ENCODE data around the gene DLG5. TPM values are rescaled to one million over a fixed set of nuclear protein-coding genes. Genes with fewer than 3 reads are reported as not detected.

Gene DLG5
- total RNA-seq, 4 donors from 2014 or later, result 28.6 to 51.2 (median 40.3) TPM

DNA sequence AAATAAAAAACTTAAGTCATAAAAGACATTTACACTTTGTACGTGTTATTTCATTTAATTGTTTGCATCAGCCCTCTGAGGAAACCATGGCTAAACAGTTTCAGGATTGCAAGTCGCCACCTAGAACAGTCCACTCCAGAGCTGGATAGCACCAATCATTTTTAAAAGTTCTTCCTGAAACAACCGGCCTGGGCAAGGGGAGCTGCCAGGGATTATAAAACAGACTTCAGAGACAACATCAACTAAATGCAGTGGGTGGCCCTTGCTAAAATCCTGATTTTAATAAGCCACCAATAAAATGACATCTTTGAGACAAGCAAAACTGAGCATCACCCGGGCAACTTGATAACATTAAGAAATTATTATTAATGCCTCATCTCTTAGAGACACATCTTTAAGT is 13.5 kb downstream of the DLG5 start:
- no peaks in the 10 kb centered on the region for H3K27me3 ChIP-seq
- H3K36me3 ChIP-seq, result no peaks in the 10 kb centered on the region
- ATAC-seq (no peak), DNase-seq (no peak)
- H3K4me1 ChIP-seq, result peaks cover 38 to 43% of the 10 kb centered on the region in 2 donors
- intact Hi-C loops (cut with DNase I; ENCODE audit: low total_unique reads) (no loop called here), in situ Hi-C loops (cut with MboI; ENCODE audit: low sequenced_read_pairs in 4 of 4) (no loop called here)
- H3K4me3 ChIP-seq, result no peak overlapping the region
- TF ChIP-seq, protein P1, sequence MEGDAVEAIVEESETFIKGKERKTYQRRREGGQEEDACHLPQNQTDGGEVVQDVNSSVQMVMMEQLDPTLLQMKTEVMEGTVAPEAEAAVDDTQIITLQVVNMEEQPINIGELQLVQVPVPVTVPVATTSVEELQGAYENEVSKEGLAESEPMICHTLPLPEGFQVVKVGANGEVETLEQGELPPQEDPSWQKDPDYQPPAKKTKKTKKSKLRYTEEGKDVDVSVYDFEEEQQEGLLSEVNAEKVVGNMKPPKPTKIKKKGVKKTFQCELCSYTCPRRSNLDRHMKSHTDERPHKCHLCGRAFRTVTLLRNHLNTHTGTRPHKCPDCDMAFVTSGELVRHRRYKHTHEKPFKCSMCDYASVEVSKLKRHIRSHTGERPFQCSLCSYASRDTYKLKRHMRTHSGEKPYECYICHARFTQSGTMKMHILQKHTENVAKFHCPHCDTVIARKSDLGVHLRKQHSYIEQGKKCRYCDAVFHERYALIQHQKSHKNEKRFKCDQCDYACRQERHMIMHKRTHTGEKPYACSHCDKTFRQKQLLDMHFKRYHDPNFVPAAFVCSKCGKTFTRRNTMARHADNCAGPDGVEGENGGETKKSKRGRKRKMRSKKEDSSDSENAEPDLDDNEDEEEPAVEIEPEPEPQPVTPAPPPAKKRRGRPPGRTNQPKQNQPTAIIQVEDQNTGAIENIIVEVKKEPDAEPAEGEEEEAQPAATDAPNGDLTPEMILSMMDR (IDR thresholded peaks at IDR 0.05 in 4 of 5, conservative IDR thresholded peaks at IDR 0.05 in 1 of 5), result no peak
- no peak overlapping the region for H3K27ac ChIP-seq
- H3K9me3 ChIP-seq, result no peaks in the 10 kb centered on the region

DNA sequence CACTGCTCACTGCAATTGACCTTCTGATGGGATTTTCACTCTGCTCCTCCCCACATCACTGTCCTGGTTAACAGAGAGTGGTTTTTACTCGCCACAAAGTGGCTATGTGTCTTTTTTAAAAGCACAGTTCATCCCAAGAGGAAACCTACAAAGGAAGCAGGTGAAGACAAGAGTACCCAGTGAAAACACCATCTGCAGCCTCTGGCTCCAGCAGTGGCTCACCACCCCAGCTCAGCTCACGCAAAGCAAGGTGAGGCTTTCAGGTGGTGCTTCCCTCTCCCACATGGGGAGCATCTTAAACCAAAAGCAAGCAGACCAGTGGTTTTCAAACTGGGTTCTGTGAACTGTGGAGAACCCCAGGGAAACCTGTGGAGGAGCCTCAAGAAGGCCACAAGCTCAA is 14.0 kb downstream of the DLG5 start:
- Histone ChIP-seq H3K4me1 (peaks cover 43 to 48% of the 10 kb centered on the region in 2 donors), H3K4me3 (no peak overlapping the region), H3K27ac (no peak overlapping the region), H3K36me3 (no peaks in the 10 kb centered on the region), H3K27me3 (no peaks in the 10 kb centered on the region), H3K9me3 (no peaks in the 10 kb centered on the region)
- no peak for DNase-seq
- TF ChIP-seq, protein P1 (IDR thresholded peaks at IDR 0.05 in 4 of 5, conservative IDR thresholded peaks at IDR 0.05 in 1 of 5), result no peak
- TF ChIP-seq POLR2A (IDR thresholded peaks at IDR 0.05), result no peak
- in situ Hi-C loops (cut with MboI; ENCODE audit: low sequenced_read_pairs in 4 of 4) (no loop called here), intact Hi-C loops (cut with DNase I; ENCODE audit: low total_unique reads) (loop anchor here (1.0 kb wide), 1 partner anchor 10 kb away; no protein-coding TSS in a partner anchor)
- ATAC-seq, result no peak

DNA sequence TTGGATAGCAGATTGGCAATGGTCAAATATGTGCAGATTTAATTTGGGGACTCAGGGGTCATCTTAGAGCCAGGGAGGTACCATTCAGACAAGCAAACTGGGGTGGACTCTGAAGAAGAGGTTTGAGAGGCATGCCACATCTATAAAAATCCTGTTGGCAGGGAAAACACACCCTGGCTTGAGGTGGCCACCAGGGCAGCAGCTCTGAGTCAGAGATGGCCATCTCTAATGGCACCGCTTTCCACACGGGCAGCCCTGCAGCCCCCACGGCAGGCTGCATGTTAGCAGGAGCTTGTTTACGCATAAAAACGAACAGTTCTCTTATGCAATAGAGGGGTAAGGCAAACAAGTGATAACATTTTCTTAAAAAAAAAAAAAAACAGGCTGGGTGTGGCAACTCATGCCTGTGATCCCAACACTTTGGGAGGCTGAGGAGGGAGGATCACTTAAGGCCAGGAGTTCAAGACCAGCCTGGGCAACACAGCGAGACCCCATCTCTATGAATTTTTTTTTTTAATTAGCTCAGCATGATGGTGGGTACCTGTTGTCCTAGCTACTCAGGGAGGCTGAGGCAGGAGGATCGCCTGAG is 14.9 kb downstream of the DLG5 start:
- Histone ChIP-seq H3K4me1 (peaks cover 53 to 58% of the 10 kb centered on the region in 2 donors), H3K36me3 (no peaks in the 10 kb centered on the region), H3K9me3 (no peaks in the 10 kb centered on the region), H3K4me3 (no peak overlapping the region), H3K27ac (peak overlapping the region in 1 of 4 donors; percentile 31), H3K27me3 (no peaks in the 10 kb centered on the region)
- intact Hi-C loops (cut with DNase I; ENCODE audit: low total_unique reads), result loop anchor here (1.0 kb wide), 1 partner anchor 11 kb away; no protein-coding TSS in a partner anchor
- ATAC-seq (peak; percentile 68 to 70), DNase-seq (peak in 1 of 2 donors; percentile 61)
- TF ChIP-seq, protein P1 (IDR thresholded peaks at IDR 0.05 in 4 of 5, conservative IDR thresholded peaks at IDR 0.05 in 1 of 5), result peak in 1 of 5 experiments; percentile 33
- no peak for TF ChIP-seq POLR2A (IDR thresholded peaks at IDR 0.05)
- in situ Hi-C loops (cut with MboI; ENCODE audit: low sequenced_read_pairs in 4 of 4), result no loop called here

DNA sequence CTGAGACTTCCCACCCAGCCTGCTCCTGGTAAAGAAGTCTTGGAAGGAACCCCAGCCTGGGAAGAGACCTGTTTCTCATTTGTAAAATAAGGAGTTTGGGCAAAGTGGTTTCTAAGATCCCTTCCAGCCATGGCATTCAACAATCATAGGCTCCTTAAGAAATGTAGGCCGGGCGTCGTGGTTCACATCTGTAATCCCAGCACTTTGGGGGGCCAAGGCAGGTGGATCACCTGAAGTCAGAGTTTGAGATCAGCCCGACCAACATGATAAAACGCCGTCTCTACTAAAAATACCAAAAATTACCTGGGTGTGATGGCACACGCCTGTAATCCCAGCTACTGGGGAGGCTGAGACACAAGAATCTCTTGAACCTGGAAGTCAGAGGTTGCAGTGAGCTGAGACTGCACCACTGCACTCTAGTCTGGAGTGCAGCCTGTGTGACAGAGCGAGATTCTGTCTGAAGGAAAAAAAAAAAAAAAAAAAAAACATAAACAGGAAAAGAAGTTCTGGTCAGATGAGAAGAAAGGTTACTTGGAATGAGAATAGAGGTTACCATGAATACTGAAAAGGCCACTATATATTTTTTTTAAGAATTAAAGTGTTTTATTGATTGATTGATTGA is 15.9 kb downstream of the DLG5 start:
- no peak overlapping the region for H3K4me3 ChIP-seq
- no peaks in the 10 kb centered on the region for H3K9me3 ChIP-seq
- no peak for TF ChIP-seq POLR2A (IDR thresholded peaks at IDR 0.05)
- TF ChIP-seq, protein P1 (IDR thresholded peaks at IDR 0.05 in 4 of 5, conservative IDR thresholded peaks at IDR 0.05 in 1 of 5), result no peak
- peaks cover 61 to 65% of the 10 kb centered on the region in 2 donors for H3K4me1 ChIP-seq
- no peaks in the 10 kb centered on the region for H3K36me3 ChIP-seq
- H3K27me3 ChIP-seq, result no peaks in the 10 kb centered on the region
- DNase-seq, result no peak
- no peak for ATAC-seq
- H3K27ac ChIP-seq, result peak overlapping the region in 1 of 4 donors; percentile 37
- intact Hi-C loops (cut with DNase I; ENCODE audit: low total_unique reads) (no loop called here), in situ Hi-C loops (cut with MboI; ENCODE audit: low sequenced_read_pairs in 4 of 4) (no loop called here)

Data from gastrocnemius medialis (tissue), 4 donors.